HepG2 (cell line): ENCODE measurements around the gene SMARCA2. TPM values are rescaled to one million over a fixed set of nuclear protein-coding genes. Genes with fewer than 3 reads are reported as not detected.

ENCODE experiments used
- ATAC-seq: fragments of 200-7000 bp; cut with Tn5 transposase; 3 replicates; pipeline ENCODE4 v1.9.1; 2020; ENCODE audit warnings: mild to moderate bottlenecking, moderate library complexity
- BruUV-seq: library from RNA; stranded (reverse); fragments of 400-500 nt; replicated peaks from 2 replicates; lab custom pipeline; 2021; lab: Mats Ljungman, UMichigan
- CTCF ChIA-PET: fragments of 300-600 bp; formaldehyde crosslinking; extraction: SDS; loops from one replicate; lab custom pipeline; 2021; ENCODE audit warnings: low total read pairs, inconsistent platforms, low intra/inter-chr PET ratio; lab: Yijun Ruan, JAX
- POLR2A ChIA-PET: fragments of 350-600 bp; sonication (Branson Sonifier 250); formaldehyde crosslinking; loops from one replicate; lab custom pipeline; 2020; ENCODE audit warnings: antibody characterized with exemption, inconsistent platforms; lab: Yijun Ruan, JAX
- DNase-seq: peaks from one replicate; pipeline ENCODE4 v3.0.0-alpha.2; 2015; ENCODE audit warnings: low spot score
- FAIRE-seq: peaks from 3 replicates; lab custom pipeline; 2011; peaks lifted over from hg19 to GRCh38; lab: Jason Lieb, UNC
- H2AFZ ChIP-seq: one replicate; pipeline ENCODE4 v1.6.1; 2011; ENCODE audit warnings: low read length, inconsistent platforms
- H3K27ac ChIP-seq: fragments of 300-600 bp; 3 replicates; pipeline ENCODE4 v1.8.0; 2011; ENCODE audit warnings: mixed run types, mild to moderate bottlenecking, mixed read lengths, low read length, inconsistent platforms; ENCODE audit not compliant: insufficient read depth; ENCODE audit errors: extremely low read length
- H3K27me3 ChIP-seq, 2 experiments: fragments of 200-600 bp in 1 of 2; 2 replicates in 1 of 2; 3 replicates in 1 of 2; pipeline versions ENCODE4 v1.6.0 to v1.8.0; 2011; ENCODE audit warnings: low read length in 2 of 2, mild to moderate bottlenecking in 2 of 2, moderate library complexity in 2 of 2, inconsistent platforms in 1 of 2; ENCODE audit not compliant: insufficient read depth in 2 of 2, control insufficient read depth in 1 of 2
- H3K36me3 ChIP-seq, 2 experiments: fragments of 200-600 bp in 1 of 2; replicated peaks in 1 of 2; 2 replicates in 1 of 2; 3 replicates in 1 of 2; pipeline versions ENCODE4 v1.5.1 to v1.8.0; 2011; ENCODE audit warnings: low read length in 2 of 2, inconsistent platforms in 1 of 2; ENCODE audit not compliant: insufficient read depth in 2 of 2, control insufficient read depth in 1 of 2
- H3K4me1 ChIP-seq: 2 replicates; pipeline ENCODE4 v1.5.1; 2012; ENCODE audit warnings: low read length, inconsistent platforms; ENCODE audit not compliant: insufficient read depth
- H3K4me2 ChIP-seq: 2 replicates; pipeline ENCODE4 v1.6.0; 2011; ENCODE audit warnings: low read depth, low read length, inconsistent platforms
- H3K4me3 ChIP-seq, 3 experiments: fragments of 200-600 bp in 1 of 3; sonication (generic), shearing (Covaris generic) in 1 of 3; replicated peaks in 1 of 3; 2 replicates each; pipeline ENCODE4 v1.5.1; 2011 to 2016; ENCODE audit warnings: low read length in 3 of 3, inconsistent platforms in 2 of 3, low read depth in 2 of 3, mild to moderate bottlenecking in 2 of 3, control low read depth in 1 of 3, mixed read lengths in 1 of 3; ENCODE audit not compliant: insufficient read depth in 1 of 3
- H3K79me2 ChIP-seq: one replicate; pipeline ENCODE4 v1.6.1; 2011; ENCODE audit warnings: low read length, inconsistent platforms; ENCODE audit not compliant: insufficient read depth
- H3K9ac ChIP-seq: 2 replicates; pipeline ENCODE4 v1.6.0; 2011; ENCODE audit warnings: mild to moderate bottlenecking, low read depth, low read length, inconsistent platforms; ENCODE audit not compliant: insufficient read depth
- H3K9me3 ChIP-seq: 2 replicates; pipeline ENCODE4 v1.5.1; 2012; ENCODE audit warnings: mild to moderate bottlenecking, low read length
- H4K20me1 ChIP-seq: 2 replicates; pipeline ENCODE4 v1.6.0; 2011; ENCODE audit warnings: inconsistent platforms, mild to moderate bottlenecking, low read length, moderate library complexity; ENCODE audit not compliant: insufficient read depth
- CREB1 ChIP-seq, 2 experiments: fragments of 450-650 bp in 1 of 2; IDR thresholded peaks; 2 replicates each; pipeline ENCODE4 v1.6.1; 2016 to 2017; ENCODE audit warnings: control low read depth in 1 of 2, mild to moderate bottlenecking in 1 of 2, missing compliant biosample characterization in 1 of 2, missing genetic modification characterization in 1 of 2
- RNF219 ChIP-seq: sonication (generic); formaldehyde crosslinking; IDR thresholded peaks from 2 replicates; pipeline ENCODE4 v1.5.0; 2020; ENCODE audit warnings: mild to moderate bottlenecking, missing genetic modification reagents
- SMARCC2 ChIP-seq: fragments of 450-650 bp; IDR thresholded peaks from 2 replicates; pipeline ENCODE4 v1.6.1; 2017; ENCODE audit warnings: antibody characterized with exemption, mild to moderate bottlenecking
- ZNF101 ChIP-seq: sonication (generic); formaldehyde crosslinking; IDR thresholded peaks from 2 replicates; pipeline ENCODE4 v1.4.0; 2020; ENCODE audit warnings: mild to moderate bottlenecking, low read depth, missing genetic modification reagents, borderline replicate concordance
- ZNF253 ChIP-seq: sonication (generic); formaldehyde crosslinking; IDR thresholded peaks from 2 replicates; pipeline ENCODE4 v1.8.0; 2022; ENCODE audit warnings: mild to moderate bottlenecking, missing genetic modification reagents, borderline replicate concordance
- WGBS: methylation state at CpG from one replicate; pipeline ENCODE4 v1.1.6; 2017; ENCODE audit warnings: low lambda C conversion rate; 5-methylcytosine and 5-hydroxymethylcytosine counted together
- in situ Hi-C: cut with HindIII; loops from 2 replicates; pipeline ENCODE4 v1.10.0; 2017; ENCODE audit warnings: low pct_unique_long_range_greater_than_20kb; ENCODE audit not compliant: extremely low pct_ligation_motif_present
- intact Hi-C: fragments of 100-400 bp; cut with micrococcal nuclease; formaldehyde crosslinking; loops from one replicate; pipeline ENCODE4 v1.10.0; 2022; ENCODE audit not compliant: unreplicated experiment
- polyA plus RNA-seq, 8 experiments: library from polyadenylated mRNA; depleted of rRNA in 3 of 8; stranded (reverse) in 7 of 8; unstranded in 1 of 8; fragments of >200 nt; fragmentation: Illumina TruSeq in 4 of 8; extraction: Trizol in 4 of 8; gene quantifications; 2 replicates each; pipeline versions ENCODE4 v1.2.1 to v1.2.3, GENCODE V29; 2011 to 2016; ENCODE audit warnings: low read depth in 4 of 8, missing spikeins in 1 of 8, mixed read lengths in 1 of 8; ENCODE audit not compliant: insufficient read depth in 1 of 8
- total RNA-seq, 5 experiments: library from RNA; depleted of rRNA; stranded (reverse); fragments of >200 nt; fragmentation: Illumina TruSeq; extraction: Trizol; gene quantifications; 2 replicates each; pipeline ENCODE4 v1.2.3, GENCODE V29; 2016; ENCODE audit warnings: low read depth in 1 of 5

Gene SMARCA2
- total and polyA plus RNA-seq, 2 of the 13 experiments (the other 11 are each of a cell fraction or from before 2014, with no cell fraction given), result 22.5 to 23.7 TPM

GRCh38 chr9:1989500-1989899 lies 25.6 kb upstream of the SMARCA2 start:
- in situ Hi-C loops, result no loop called here
- CTCF ChIA-PET, result no interaction called here
- FAIRE-seq, result no peak
- no peak for DNase-seq
- POLR2A ChIA-PET, result no interaction called here
- Histone ChIP-seq H3K36me3 (no peaks in the 10 kb centered on the region), H2AFZ (no peak overlapping the region), H3K9ac (no peak overlapping the region), H3K4me3 (no peak overlapping the region), H4K20me1 (no peaks in the 10 kb centered on the region), H3K9me3 (no peaks in the 10 kb centered on the region), H3K4me2 (no peak overlapping the region), H3K27ac (no peak overlapping the region), H3K79me2 (no peaks in the 10 kb centered on the region), H3K27me3 (peaks cover 0 to 3% of the 10 kb centered on the region in 2 experiments; a peak in 1 of 5 replicates), H3K4me1 (no peaks in the 10 kb centered on the region)
- intact Hi-C loops, result no loop called here
- WGBS, result 0% methylated on average over 2 of the region's 2 CpGs
- no TSS peak for BruUV-seq
- no peak for ATAC-seq
- TF ChIP-seq ZNF101 (CRISPR knock-in tag) (no peak), ZNF253 (CRISPR knock-in tag) (no peak), RNF219 (CRISPR knock-in tag) (no peak)

DNA sequence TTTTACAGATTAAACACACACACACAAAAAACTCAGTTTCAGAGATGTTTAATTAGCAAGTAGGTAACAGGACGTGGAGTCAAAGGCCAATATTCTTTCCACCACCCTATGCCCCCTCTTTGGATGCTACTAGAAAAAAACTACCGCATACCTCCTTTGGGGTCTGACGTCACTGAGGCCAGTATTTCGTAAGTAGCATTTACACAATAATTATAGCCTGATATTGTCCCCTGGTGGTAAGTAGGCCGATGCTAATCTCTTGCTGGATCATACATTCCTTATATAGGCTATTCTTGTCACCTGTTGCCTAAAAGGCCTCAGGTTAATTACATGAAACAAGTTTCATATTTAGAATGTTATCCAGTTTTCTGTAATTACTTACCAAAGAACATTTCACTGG lies 21.0 kb upstream of the SMARCA2 start:
- peak; percentile 90 for TF ChIP-seq CREB1 (IDR thresholded peaks at IDR 0.05)
- no peak for TF ChIP-seq CREB1 (CRISPR knock-in tag; IDR thresholded peaks at IDR 0.05)
- no peak for TF ChIP-seq SMARCC2
- CTCF ChIA-PET, result no interaction called here

More for the DNA sequence above, 21.0 kb upstream of the SMARCA2 start:
- H3K9me3 ChIP-seq, result no peaks in the 10 kb centered on the region
- POLR2A ChIA-PET, result no interaction called here
- no TSS peak for BruUV-seq
- intact Hi-C loops, result no loop called here
- H3K27me3 ChIP-seq, result peaks cover 0 to 3% of the 10 kb centered on the region in 2 experiments; a peak in 1 of 5 replicates
- ATAC-seq (no peak), DNase-seq (no peak), FAIRE-seq (no peak)
- no peak overlapping the region for H3K9ac ChIP-seq
- H3K4me2 ChIP-seq, result no peak overlapping the region
- WGBS, result 1% methylated on average over 5 of the region's 5 CpGs
- H3K79me2 ChIP-seq, result no peaks in the 10 kb centered on the region
- in situ Hi-C loops, result no loop called here
- no peaks in the 10 kb centered on the region for H3K4me1 ChIP-seq
- no peak overlapping the region for H3K27ac ChIP-seq
- H3K4me3 ChIP-seq, result no peak overlapping the region
- no peaks in the 10 kb centered on the region for H3K36me3 ChIP-seq
- no peak overlapping the region for H2AFZ ChIP-seq
- H4K20me1 ChIP-seq, result no peaks in the 10 kb centered on the region
